ENCODE results near the gene SCN4A. TPM values are rescaled to one million over a fixed set of nuclear protein-coding genes. Genes with fewer than 3 reads are reported as not detected.
"Not testable (repeated sequence)": the region's sequence is repeated elsewhere in the genome, so short reads cannot be mapped to it uniquely, and the experiment has no call there.

SCN4A gene
- total RNA-seq, 1 donor from 2014 or later: 0.78 TPM

GRCh38 chr17:63892316-63893037 is 80.2 kb downstream of the SCN4A start:
- H3K9me3 Mint-ChIP-seq; H3K4me1 Mint-ChIP-seq; intact Hi-C loops (cut with micrococcal nuclease); H3K27ac Mint-ChIP-seq; DNase-seq; H3K4me3 Mint-ChIP-seq; H3K36me3 Mint-ChIP-seq (ENCODE audit: low read depth); H3K27me3 Mint-ChIP-seq; POLR2A ChIA-PET; ATAC-seq (ENCODE audit: low read depth): not testable (repeated sequence)
- CTCF ChIA-PET: interaction anchor here (1.4 kb wide), 1 partner anchor 133 kb away, joined by 4 read pairs; no protein-coding TSS in a partner anchor

DNA sequence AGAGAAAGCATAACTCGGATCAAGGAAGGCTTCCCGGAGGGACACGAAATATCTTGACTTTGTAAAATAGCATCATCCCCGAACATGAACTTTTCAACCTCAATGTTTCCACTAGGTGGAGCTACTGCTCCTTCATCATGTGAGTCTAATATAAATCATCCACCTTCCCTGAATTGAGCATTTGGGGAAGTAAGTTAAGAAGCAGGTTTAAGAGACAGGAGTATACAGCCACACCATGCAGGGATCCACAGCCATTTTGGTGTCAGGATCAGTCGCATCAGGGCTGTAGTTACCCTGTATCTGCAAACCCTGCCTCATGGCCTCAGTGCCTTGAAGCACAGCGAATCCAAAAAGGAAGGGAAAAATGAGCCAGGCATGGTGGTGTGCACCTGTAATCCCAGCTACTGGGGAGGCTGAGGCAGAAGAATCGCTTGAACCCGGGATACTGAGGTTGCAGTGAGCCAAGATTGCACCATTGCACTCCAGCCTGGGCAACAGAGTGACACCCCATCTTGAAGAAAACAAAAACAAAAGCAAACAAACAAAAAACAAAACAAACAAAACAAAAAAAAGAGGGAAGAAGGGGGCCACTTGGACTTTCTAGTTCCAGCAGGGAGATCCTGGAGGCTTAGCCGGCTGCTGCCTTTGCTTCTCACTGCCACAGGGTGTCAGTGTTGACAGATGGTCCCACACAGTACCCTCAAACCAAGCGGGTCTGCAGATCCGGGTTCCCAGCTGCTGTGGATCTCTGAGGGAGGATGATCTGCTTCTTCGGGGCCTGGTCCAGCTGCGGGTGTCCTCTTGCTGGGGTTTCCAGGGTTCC is 83.5 kb downstream of the SCN4A start:
- not testable (repeated sequence) for H3K9me3 Mint-ChIP-seq; H3K27me3 Mint-ChIP-seq; H3K36me3 Mint-ChIP-seq (ENCODE audit: low read depth); H3K4me1 Mint-ChIP-seq; H3K4me3 Mint-ChIP-seq; DNase-seq
- ChIA-PET POLR2A (interaction anchor here (0.7 kb wide), 1 partner anchor 616 kb away, joined by 3 read pairs; no protein-coding TSS in a partner anchor), CTCF (interaction anchor here (0.6 to 2.0 kb wide), 10 partner anchors 11 to 530 kb away, joined by 3 to 6 read pairs (median 4); no protein-coding TSS in a partner anchor)
- ATAC-seq (ENCODE audit: low read depth): peak; percentile 91
- peak overlapping the region; percentile 35 for H3K27ac Mint-ChIP-seq
- intact Hi-C loops (cut with micrococcal nuclease): loop anchor here (5.0 kb wide), 1 partner anchor 393 kb away; no protein-coding TSS in a partner anchor

Other genes starting within 250 kb of the SCN4A start
- gene STRADA, start 231.1 kb downstream of the SCN4A start, total RNA-seq: 72.5 and 80.2 TPM in 2 replicates
- 41.4 and 47.6 TPM in 2 replicates for gene CCDC47, start 199.3 kb downstream of the SCN4A start, total RNA-seq
- 132 and 160 TPM in 2 replicates for gene DDX42, start 198.7 kb downstream of the SCN4A start, total RNA-seq
- 157 TPM in 2 replicates for gene PSMC5, start 145.5 kb downstream of the SCN4A start, total RNA-seq
- gene FTSJ3, start 145.3 kb downstream of the SCN4A start, total RNA-seq: 82.0 and 85.1 TPM in 2 replicates
- 114 and 117 TPM in 2 replicates for gene SMARCD2, start 130.2 kb downstream of the SCN4A start, total RNA-seq
- not detected in 2 replicates for gene CSH2, start 99.2 kb downstream of the SCN4A start, total RNA-seq
- not detected in 2 replicates for gene GH2, start 91.0 kb downstream of the SCN4A start, total RNA-seq
- gene CSH1, start 76.3 kb downstream of the SCN4A start, total RNA-seq: not detected in 2 replicates
- not detected in 2 replicates for gene CSHL1, start 61.7 kb downstream of the SCN4A start, total RNA-seq
- gene GH1, start 54.1 kb downstream of the SCN4A start, total RNA-seq: 0.27 TPM in 1 of 2 replicates, not detected in the other
- 706 and 757 TPM in 2 replicates for gene CD79B, start 40.6 kb downstream of the SCN4A start, total RNA-seq
- gene PRR29, start 25.4 kb upstream of the SCN4A start, total RNA-seq: not detected in 2 replicates
- 44.5 and 44.7 TPM in 2 replicates for gene ICAM2, start 47.7 kb upstream of the SCN4A start, total RNA-seq
- gene ERN1, start 157.2 kb upstream of the SCN4A start, total RNA-seq: 11.9 and 12.9 TPM in 2 replicates